ENCODE measurements around the gene MED8. TPM values are rescaled to one million over a fixed set of nuclear protein-coding genes. Genes with fewer than 3 reads are reported as not detected.

Gene MED8
- total RNA-seq, 1 donor from 2014 or later: 54.5 TPM

DNA sequence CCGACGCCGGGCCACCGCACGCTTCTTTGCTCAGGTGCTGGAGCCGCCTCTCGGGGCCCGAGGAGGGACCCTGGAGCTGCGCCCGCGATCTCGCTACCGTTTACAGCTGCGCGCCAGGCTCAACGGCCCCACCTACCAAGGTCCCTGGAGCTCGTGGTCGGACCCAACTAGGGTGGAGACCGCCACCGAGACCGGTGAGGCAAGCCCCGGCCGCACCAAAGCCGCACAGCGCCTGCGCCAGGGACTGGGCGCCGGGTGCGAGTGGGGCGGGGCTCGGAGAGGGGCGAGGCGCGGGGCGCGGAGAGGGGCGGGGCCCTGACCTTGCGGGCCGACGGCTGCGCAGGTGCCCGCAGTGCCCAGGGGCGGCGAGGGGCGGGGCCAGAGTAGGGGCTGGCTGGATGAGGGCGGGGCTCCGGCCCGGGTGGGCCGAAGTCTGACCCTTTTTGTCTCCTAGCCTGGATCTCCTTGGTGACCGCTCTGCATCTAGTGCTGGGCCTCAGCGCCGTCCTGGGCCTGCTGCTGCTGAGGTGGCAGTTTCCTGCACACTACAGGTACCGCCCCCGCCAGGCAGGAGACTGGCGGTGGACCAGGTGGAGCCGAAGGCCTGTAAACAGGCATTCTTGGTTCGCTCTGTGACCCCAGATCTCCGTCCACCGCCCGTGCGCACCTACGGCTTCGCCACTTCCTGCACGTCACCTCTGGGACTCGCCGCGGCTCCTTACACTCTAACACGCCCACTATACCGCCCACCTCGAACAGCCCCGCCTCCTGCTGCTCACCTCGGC is 40.6 kb downstream of the MED8 start:
- no peak for FAIRE-seq
- H2AFZ ChIP-seq (ENCODE audit: low read depth, low read length): peak overlapping the region; percentile 88
- DNase-seq (ENCODE audit: low read depth): peak; percentile 70

DNA sequence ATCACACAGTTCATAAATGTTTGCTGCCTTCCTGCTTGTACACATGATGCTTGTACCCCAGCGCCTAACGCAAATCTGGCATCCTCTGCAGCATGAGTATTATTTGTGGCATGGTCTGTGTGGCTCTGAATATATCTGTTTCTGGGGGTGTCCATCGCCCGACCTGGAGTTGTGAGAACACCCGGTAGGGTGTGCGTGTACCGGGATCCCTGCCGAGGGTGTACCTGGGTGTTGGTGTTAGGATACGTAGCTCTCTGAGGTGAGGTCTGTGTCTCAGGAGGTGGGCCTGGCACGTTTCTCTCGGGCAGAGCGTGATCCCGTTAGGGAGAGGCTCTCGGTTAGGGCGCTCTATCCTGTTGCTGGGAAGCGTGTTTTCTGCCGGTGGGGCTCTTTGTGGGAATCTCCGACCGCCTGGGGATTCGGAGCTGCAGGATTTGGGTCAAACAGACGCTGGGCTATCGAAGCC is 41.2 kb downstream of the MED8 start:
- Histone ChIP-seq H3K36me3 (ENCODE audit: insufficient read depth, low read length) (no peaks in the 10 kb centered on the region), H3K9me3 (ENCODE audit: insufficient read depth, low read depth, low read length) (no peaks in the 10 kb centered on the region), H3K27ac (ENCODE audit: low read depth, low read length) (no peak overlapping the region), H3K9ac (ENCODE audit: low read length) (peak overlapping the region; percentile 67), H4K20me1 (ENCODE audit: insufficient read depth, low read length) (no peaks in the 10 kb centered on the region), H3K27me3 (ENCODE audit: insufficient read depth, low read length) (no peaks in the 10 kb centered on the region), H2AFZ (ENCODE audit: low read depth, low read length) (peak overlapping the region; percentile 88), H3K4me1 (ENCODE audit: insufficient read depth, low read length) (peaks cover 17% of the 10 kb centered on the region), H3K4me2 (ENCODE audit: low read length) (peak overlapping the region; percentile 92), H3K79me2 (ENCODE audit: insufficient read depth, low read length) (no peaks in the 10 kb centered on the region), H3K4me3 (ENCODE audit: insufficient read depth, low read depth, low read length) (peak overlapping the region; percentile 63)
- no peak overlapping the region for H3K27ac Mint-ChIP-seq (ENCODE audit: unreplicated experiment)
- TF ChIP-seq, protein P1, sequence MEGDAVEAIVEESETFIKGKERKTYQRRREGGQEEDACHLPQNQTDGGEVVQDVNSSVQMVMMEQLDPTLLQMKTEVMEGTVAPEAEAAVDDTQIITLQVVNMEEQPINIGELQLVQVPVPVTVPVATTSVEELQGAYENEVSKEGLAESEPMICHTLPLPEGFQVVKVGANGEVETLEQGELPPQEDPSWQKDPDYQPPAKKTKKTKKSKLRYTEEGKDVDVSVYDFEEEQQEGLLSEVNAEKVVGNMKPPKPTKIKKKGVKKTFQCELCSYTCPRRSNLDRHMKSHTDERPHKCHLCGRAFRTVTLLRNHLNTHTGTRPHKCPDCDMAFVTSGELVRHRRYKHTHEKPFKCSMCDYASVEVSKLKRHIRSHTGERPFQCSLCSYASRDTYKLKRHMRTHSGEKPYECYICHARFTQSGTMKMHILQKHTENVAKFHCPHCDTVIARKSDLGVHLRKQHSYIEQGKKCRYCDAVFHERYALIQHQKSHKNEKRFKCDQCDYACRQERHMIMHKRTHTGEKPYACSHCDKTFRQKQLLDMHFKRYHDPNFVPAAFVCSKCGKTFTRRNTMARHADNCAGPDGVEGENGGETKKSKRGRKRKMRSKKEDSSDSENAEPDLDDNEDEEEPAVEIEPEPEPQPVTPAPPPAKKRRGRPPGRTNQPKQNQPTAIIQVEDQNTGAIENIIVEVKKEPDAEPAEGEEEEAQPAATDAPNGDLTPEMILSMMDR (IDR thresholded peaks at IDR 0.05; ENCODE audit: insufficient read depth, low read depth, low read length): no peak
- TF ChIP-seq EZH2 (IDR thresholded peaks at IDR 0.05; ENCODE audit: insufficient read depth, low read length): no peak
- H3K4me1 Mint-ChIP-seq (ENCODE audit: low read depth, unreplicated experiment): peaks cover 6% of the 10 kb centered on the region
- no peak for DNase-seq (ENCODE audit: low read depth)
- H3K27me3 Mint-ChIP-seq (ENCODE audit: low read depth, unreplicated experiment): no peaks in the 10 kb centered on the region
- no peaks in the 10 kb centered on the region for H3K36me3 Mint-ChIP-seq (ENCODE audit: low read depth, unreplicated experiment)
- H3K4me3 Mint-ChIP-seq (ENCODE audit: unreplicated experiment): peak overlapping the region; percentile 50
- FAIRE-seq: no peak
- H3K9me3 Mint-ChIP-seq (ENCODE audit: unreplicated experiment): peaks cover 2% of the 10 kb centered on the region

More for the DNA sequence above, 40.6 kb downstream of the MED8 start:
- peak overlapping the region; percentile 92 for H3K4me2 ChIP-seq (ENCODE audit: low read length)
- peaks cover 17% of the 10 kb centered on the region for H3K4me1 ChIP-seq (ENCODE audit: insufficient read depth, low read length)
- peaks cover 2% of the 10 kb centered on the region for H3K9me3 Mint-ChIP-seq (ENCODE audit: unreplicated experiment)
- H3K79me2 ChIP-seq (ENCODE audit: insufficient read depth, low read length): no peaks in the 10 kb centered on the region
- no peaks in the 10 kb centered on the region for H3K36me3 Mint-ChIP-seq (ENCODE audit: low read depth, unreplicated experiment)
- no peaks in the 10 kb centered on the region for H3K36me3 ChIP-seq (ENCODE audit: insufficient read depth, low read length)
- peak overlapping the region; percentile 86 for H3K4me3 Mint-ChIP-seq (ENCODE audit: unreplicated experiment)
- no peaks in the 10 kb centered on the region for H4K20me1 ChIP-seq (ENCODE audit: insufficient read depth, low read length)
- H3K9ac ChIP-seq (ENCODE audit: low read length): peak overlapping the region; percentile 67
- H3K27me3 Mint-ChIP-seq (ENCODE audit: low read depth, unreplicated experiment): no peaks in the 10 kb centered on the region
- TF ChIP-seq, protein P1 (IDR thresholded peaks at IDR 0.05; ENCODE audit: insufficient read depth, low read depth, low read length): no peak
- no peak for TF ChIP-seq EZH2 (IDR thresholded peaks at IDR 0.05; ENCODE audit: insufficient read depth, low read length)
- H3K27me3 ChIP-seq (ENCODE audit: insufficient read depth, low read length): no peaks in the 10 kb centered on the region
- peak overlapping the region; percentile 63 for H3K4me3 ChIP-seq (ENCODE audit: insufficient read depth, low read depth, low read length)
- peak overlapping the region; percentile 59 for H3K27ac Mint-ChIP-seq (ENCODE audit: unreplicated experiment)
- peak overlapping the region; percentile 45 for H3K27ac ChIP-seq (ENCODE audit: low read depth, low read length)
- H3K4me1 Mint-ChIP-seq (ENCODE audit: low read depth, unreplicated experiment): peaks cover 6% of the 10 kb centered on the region
- H3K9me3 ChIP-seq (ENCODE audit: insufficient read depth, low read depth, low read length): no peaks in the 10 kb centered on the region

DNA sequence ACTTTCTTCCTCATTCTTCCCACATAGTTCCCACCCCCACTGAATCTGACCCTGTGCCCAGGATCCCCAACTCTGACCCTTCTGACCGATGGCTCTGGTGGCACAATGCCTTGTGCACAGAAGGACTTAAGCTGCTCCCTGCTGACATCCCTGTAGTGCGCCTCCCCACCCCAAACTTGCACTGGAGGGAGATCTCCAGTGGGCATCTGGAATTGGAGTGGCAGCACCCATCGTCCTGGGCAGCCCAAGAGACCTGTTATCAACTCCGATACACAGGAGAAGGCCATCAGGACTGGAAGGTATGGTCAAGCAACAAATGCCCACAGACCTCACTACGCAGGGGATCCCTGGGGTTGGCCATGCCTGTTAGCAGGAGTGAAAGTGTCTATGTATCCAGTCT is 43.0 kb downstream of the MED8 start:
- H4K20me1 ChIP-seq (ENCODE audit: insufficient read depth, low read length): no peaks in the 10 kb centered on the region
- no peaks in the 10 kb centered on the region for H3K79me2 ChIP-seq (ENCODE audit: insufficient read depth, low read length)
- H3K27me3 ChIP-seq (ENCODE audit: insufficient read depth, low read length): no peaks in the 10 kb centered on the region
- H3K27ac Mint-ChIP-seq (ENCODE audit: unreplicated experiment): no peak overlapping the region
- H3K4me1 Mint-ChIP-seq (ENCODE audit: low read depth, unreplicated experiment): peaks cover 6% of the 10 kb centered on the region
- no peaks in the 10 kb centered on the region for H3K36me3 Mint-ChIP-seq (ENCODE audit: low read depth, unreplicated experiment)
- no peaks in the 10 kb centered on the region for H3K36me3 ChIP-seq (ENCODE audit: insufficient read depth, low read length)
- H3K27me3 Mint-ChIP-seq (ENCODE audit: low read depth, unreplicated experiment): no peaks in the 10 kb centered on the region
- DNase-seq (ENCODE audit: low read depth): no peak
- FAIRE-seq: no peak
- H2AFZ ChIP-seq (ENCODE audit: low read depth, low read length): no peak overlapping the region
- H3K4me1 ChIP-seq (ENCODE audit: insufficient read depth, low read length): peaks cover 17% of the 10 kb centered on the region
- H3K9me3 Mint-ChIP-seq (ENCODE audit: unreplicated experiment): peaks cover 2% of the 10 kb centered on the region
- H3K27ac ChIP-seq (ENCODE audit: low read depth, low read length): no peak overlapping the region
- H3K9me3 ChIP-seq (ENCODE audit: insufficient read depth, low read depth, low read length): no peaks in the 10 kb centered on the region
- H3K4me3 ChIP-seq (ENCODE audit: insufficient read depth, low read depth, low read length): no peak overlapping the region
- no peak overlapping the region for H3K9ac ChIP-seq (ENCODE audit: low read length)
- no peak for TF ChIP-seq EZH2 (IDR thresholded peaks at IDR 0.05; ENCODE audit: insufficient read depth, low read length)
- H3K4me3 Mint-ChIP-seq (ENCODE audit: unreplicated experiment): no peak overlapping the region
- no peak overlapping the region for H3K4me2 ChIP-seq (ENCODE audit: low read length)

Data from astrocyte (in vitro differentiated cells and primary cell).